ENCODE data around the gene DDR1.
"Not testable (repeated sequence)": the region's sequence is repeated elsewhere in the genome, so short reads cannot be mapped to it uniquely, and the experiment has no call there.

DDR1 gene

GRCh38 chr6:30894935-30895334 lies 10.6 kb downstream of the DDR1 start:
- DNase-seq, result no peak

- no peak for DNase-seq
Observed at GRCh38 chr6:30895343-30895742, 11.0 kb downstream of the DDR1 start.

DNA sequence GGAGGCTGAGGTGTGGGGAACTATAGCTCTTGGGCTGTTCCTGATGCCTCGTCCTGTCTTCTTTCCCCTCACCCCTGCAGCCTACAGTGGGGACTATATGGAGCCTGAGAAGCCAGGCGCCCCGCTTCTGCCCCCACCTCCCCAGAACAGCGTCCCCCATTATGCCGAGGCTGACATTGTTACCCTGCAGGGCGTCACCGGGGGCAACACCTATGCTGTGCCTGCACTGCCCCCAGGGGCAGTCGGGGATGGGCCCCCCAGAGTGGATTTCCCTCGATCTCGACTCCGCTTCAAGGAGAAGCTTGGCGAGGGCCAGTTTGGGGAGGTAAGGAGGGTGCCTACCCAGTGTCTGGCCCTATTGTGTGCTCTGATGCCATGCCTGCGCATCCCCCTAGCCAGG lies 12.2 kb downstream of the DDR1 start:
- no peak for DNase-seq

DNA sequence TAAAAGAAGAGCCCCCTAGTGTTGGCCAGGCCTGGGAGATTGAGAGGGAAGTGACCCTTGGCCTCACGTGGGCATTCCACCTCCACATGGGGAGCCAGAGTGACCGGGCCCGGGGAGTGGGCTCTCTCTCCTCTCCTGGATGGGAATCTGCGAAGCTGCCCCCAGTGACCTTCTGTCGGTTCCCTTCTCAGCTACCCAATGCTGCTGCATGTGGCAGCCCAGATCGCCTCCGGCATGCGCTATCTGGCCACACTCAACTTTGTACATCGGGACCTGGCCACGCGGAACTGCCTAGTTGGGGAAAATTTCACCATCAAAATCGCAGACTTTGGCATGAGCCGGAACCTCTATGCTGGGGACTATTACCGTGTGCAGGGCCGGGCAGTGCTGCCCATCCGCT lies 13.6 kb downstream of the DDR1 start:
- no peak for DNase-seq

- no peak for DNase-seq
Observed at GRCh38 chr6:30898750-30899360, 14.5 kb downstream of the DDR1 start.

- no peak for DNase-seq
Observed at GRCh38 chr6:30900863-30901417, 16.6 kb downstream of the DDR1 start.

GRCh38 chr6:30901436-30901835 lies 17.1 kb downstream of the DDR1 start:
- DNase-seq, result no peak

DNA sequence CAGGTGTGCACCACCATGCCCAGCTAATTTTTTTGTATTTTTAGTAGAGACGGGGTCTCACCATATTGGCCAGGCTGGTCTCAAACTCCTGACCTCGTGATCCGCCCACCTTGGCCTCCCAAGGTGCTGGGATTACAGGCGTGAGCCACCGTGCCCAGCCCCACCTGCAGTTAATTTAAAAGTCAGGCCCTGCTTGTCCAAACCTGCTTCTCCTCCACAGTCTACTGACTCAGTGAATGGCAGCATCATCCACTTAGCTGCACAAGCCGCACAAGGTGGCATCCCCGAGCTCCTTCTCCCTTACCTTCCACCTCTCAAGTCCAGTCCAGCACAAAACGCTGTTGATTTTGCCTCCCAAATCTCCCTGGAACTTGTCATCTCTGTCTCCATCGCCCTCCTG lies 17.9 kb downstream of the DDR1 start:
- DNase-seq, result not testable (repeated sequence)

DNA sequence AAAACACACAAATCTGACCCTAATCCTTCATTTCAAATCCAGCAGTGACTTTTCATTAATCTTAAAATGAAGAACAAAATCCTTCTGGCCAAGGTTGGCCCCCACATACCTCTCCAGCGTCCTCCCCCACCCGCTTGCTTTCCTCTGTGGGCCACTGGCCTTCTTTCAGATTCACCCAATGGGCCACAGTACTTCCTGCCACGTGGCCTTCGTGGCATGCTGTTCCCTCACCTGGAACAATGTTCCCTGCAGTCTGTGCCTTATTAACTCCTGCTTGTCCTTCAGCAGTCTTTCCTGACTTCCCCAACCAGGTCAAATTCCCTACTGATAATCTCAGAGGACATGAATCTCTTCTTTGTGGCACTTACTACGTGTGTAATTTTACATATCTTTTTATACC lies 18.4 kb downstream of the DDR1 start:
- DNase-seq, result no peak

DNA sequence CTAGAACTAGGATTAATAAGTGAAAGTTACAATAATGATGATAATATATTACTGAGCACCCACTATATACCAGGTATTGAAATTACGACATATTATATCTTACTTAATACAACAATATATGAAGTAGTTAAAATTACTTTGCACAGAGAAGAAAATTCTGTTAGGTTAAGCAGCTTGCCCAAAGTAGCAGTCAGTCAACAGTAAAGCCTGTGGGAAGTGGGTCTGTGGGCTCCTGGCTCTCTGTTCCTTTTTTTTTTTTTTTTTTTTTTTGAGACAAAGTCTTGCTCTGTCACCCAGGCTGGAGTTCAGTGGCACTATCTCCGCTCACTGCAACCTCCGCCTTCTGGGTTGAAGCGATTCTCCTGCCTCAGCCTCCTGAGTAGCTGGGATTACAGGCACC lies 18.9 kb downstream of the DDR1 start:
- no peak for DNase-seq

DNA sequence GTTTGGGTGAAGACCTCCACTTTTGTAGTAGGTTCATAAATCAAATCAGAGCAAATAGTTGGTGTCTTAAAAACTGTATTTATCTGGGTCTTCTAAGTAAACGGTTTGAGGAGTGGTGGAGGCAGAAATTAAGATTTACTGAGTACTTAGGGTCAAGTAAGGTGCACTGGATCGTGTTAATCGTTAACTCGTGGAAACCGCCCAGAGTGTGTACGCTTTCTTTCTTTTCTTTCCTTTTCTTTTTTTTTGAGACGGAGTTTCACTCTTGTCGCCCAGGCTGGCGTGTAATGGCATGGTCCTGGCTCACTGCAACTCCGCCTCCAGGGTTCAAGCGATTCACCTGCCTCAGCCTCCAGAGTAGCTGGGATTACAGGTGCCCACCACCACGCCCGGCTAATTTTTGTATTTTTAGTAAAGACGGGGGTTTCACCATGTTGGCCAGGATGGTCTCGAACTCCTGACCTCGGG lies 23.0 kb downstream of the DDR1 start:
- DNase-seq, result not testable (repeated sequence)

DNA sequence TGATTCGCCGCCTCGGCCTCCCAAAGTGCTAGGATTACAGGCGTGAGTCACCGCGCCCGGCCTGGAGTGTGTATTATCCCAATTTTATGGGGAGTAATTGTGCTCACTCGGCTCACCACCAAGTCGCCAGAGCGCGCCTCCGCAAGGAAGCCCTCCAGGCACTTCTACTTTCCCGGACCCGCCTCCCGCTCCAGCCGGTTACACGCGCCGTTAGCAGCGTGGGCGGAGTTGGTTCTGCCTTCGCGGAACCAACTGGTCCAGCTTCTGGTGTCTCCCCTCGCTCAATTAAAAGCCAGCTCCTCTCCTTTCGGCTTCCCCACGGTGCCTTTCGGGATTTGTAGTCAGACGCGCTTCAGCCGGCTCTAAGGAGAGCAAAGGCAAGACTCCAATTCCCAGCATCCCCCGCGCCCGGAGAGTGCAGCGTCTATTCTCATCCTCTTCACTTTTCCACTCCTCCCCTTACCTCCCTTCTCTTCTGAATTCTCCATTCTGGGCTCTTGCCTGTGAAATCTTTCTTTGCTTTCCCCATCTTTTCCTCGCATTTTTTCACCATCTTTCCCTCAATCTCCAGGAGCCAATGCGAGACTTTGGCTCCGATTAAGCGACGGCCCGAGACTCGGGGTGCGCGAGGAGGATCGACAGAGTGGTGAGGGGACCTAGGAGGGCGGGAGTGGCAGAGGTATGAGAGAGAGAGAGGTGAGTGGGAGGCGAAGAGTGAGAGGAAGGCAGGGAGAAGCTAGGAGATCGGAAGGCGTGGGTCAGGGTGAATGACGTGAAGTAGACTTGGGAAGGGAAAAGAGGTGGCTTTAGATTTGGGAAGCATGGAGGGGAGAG lies 23.7 kb downstream of the DDR1 start, which contains the start of gene GTF2H4:
Gene GTF2H4, plus strand, starts transcription at position 450 of the 834 bp plus-strand sequence.
- DNase-seq, result peak; percentile 98 to 99

DNA sequence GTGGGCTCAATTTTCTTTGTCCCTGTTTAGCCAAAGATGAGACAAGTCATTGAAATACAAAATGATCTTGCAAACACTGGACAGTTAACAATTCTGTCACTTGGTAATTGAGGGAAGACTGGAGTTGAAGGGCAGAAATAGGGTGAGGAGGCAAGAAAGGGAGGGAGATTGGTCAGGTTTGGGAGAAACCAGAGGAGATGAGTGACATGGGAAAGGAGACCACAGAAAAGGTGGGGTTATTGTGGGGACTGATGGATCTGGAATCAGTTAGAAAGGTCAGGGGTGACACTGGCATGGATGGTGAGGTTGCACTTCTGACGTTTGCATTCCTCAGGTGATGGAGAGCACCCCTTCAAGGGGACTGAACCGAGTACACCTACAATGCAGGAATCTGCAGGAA lies 24.4 kb downstream of the DDR1 start:
- no peak for DNase-seq

GRCh38 chr6:30910473-30910872 lies 26.2 kb downstream of the DDR1 start:
- not testable (repeated sequence) for DNase-seq

GRCh38 chr6:30912746-30913520 lies 28.6 kb downstream of the DDR1 start:
- no peak for DNase-seq

GRCh38 chr6:30913721-30914075 lies 29.4 kb downstream of the DDR1 start:
- DNase-seq, result no peak

- peak; percentile 75 to 83 for DNase-seq
Observed at GRCh38 chr6:30914076-30914853, 29.9 kb downstream of the DDR1 start, which contains the start of gene VARS2. Gene VARS2 (plus strand): TSS chr6:30914238. CDS start chr6:30914837, 599 bp downstream.

GRCh38 chr6:30914854-30915590 lies 30.7 kb downstream of the DDR1 start:
- no peak for DNase-seq

- peak; percentile 36 to 37 for DNase-seq
Observed at GRCh38 chr6:30915591-30915946, 31.2 kb downstream of the DDR1 start.

DNA sequence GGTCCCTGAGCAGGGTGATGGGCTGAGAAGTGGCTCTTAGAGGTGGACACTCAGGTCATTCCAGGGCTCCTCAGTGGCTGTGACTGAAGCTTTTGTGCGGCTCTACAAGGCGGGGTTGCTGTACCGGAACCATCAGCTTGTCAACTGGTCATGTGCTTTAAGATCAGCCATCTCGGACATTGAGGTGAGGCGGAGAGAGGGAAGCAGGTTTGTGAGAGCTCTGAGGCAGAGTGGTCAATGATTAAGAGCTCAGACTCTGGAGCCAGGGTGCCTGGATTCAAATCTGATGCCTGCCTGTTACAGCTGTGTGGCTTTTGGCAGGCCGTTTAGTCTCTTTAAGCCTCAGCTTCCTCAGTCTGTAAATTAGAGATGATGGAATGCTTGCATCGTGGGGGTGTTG lies 32.7 kb downstream of the DDR1 start:
- DNase-seq, result no peak

GRCh38 chr6:30917487-30917886 lies 33.2 kb downstream of the DDR1 start:
- no peak for DNase-seq

- no peak for DNase-seq
Observed at GRCh38 chr6:30918670-30919069, 34.4 kb downstream of the DDR1 start.
